GM19467 (cell line): ENCODE results near the gene SLC2A8.

Source experiments
- ATAC-seq: cut with Tn5 transposase; IDR thresholded peaks from one replicate; pipeline ENCODE4 v1.9.1; 2021; ENCODE audit warnings: mild to moderate bottlenecking, moderate library complexity; ENCODE audit not compliant: unreplicated experiment

Gene SLC2A8

GRCh38 chr9:127398715-127399400 lies 1.9 kb downstream of the SLC2A8 start:
- no peak for ATAC-seq

GRCh38 chr9:127399736-127400269 lies 2.8 kb downstream of the SLC2A8 start:
- no peak for ATAC-seq

- ATAC-seq = no peak
Observed at GRCh38 chr9:127402401-127403090, 5.6 kb downstream of the SLC2A8 start.

- no peak for ATAC-seq
Observed at GRCh38 chr9:127403507-127404192, 6.7 kb downstream of the SLC2A8 start.

GRCh38 chr9:127404631-127405030 lies 7.7 kb downstream of the SLC2A8 start:
- ATAC-seq = no peak

GRCh38 chr9:127405344-127406125 lies 8.6 kb downstream of the SLC2A8 start:
- ATAC-seq = no peak

- ATAC-seq = no peak
Observed at GRCh38 chr9:127406799-127407491, 10.0 kb downstream of the SLC2A8 start.

- ATAC-seq = no peak
Observed at GRCh38 chr9:127407492-127407843, 10.5 kb downstream of the SLC2A8 start.

- no peak for ATAC-seq
Observed at GRCh38 chr9:127411122-127411521, 14.2 kb downstream of the SLC2A8 start.

- no peak for ATAC-seq
Observed at GRCh38 chr9:127415141-127415540, 18.2 kb downstream of the SLC2A8 start.

GRCh38 chr9:127415657-127416056 lies 18.7 kb downstream of the SLC2A8 start:
- no peak for ATAC-seq

GRCh38 chr9:127417131-127418036 lies 20.4 kb downstream of the SLC2A8 start:
- no peak for ATAC-seq

- ATAC-seq = no peak
Observed at GRCh38 chr9:127418037-127418471, 21.1 kb downstream of the SLC2A8 start.

- no peak for ATAC-seq
Observed at GRCh38 chr9:127419348-127419747, 22.4 kb downstream of the SLC2A8 start.

- no peak for ATAC-seq
Observed at GRCh38 chr9:127421057-127421456, 24.1 kb downstream of the SLC2A8 start.

GRCh38 chr9:127422133-127422782 lies 25.3 kb downstream of the SLC2A8 start:
- ATAC-seq = no peak

GRCh38 chr9:127422787-127423186 lies 25.8 kb downstream of the SLC2A8 start:
- no peak for ATAC-seq

- ATAC-seq = no peak
Observed at GRCh38 chr9:127423476-127423933, 26.5 kb downstream of the SLC2A8 start.
